SJSA1 (cell line): ENCODE results near the gene RDH13. TPM values are rescaled to one million over a fixed set of nuclear protein-coding genes. Genes with fewer than 3 reads are reported as not detected.
"Not testable (repeated sequence)": the region's sequence is repeated elsewhere in the genome, so short reads cannot be mapped to it uniquely, and the experiment has no call there.

Experiments
- DNase-seq, 2 experiments: peaks; one replicate each; pipeline ENCODE4 v3.0.0-alpha.2; 2015 to 2020; ENCODE audit warnings: low spot score in 2 of 2, low read depth in 1 of 2
- H3K27ac ChIP-seq: fragments of 250-450 bp; sonication (Bioruptor Pico); 2 replicates; pipeline ENCODE4 v1.5.1; 2020; ENCODE audit warnings: mild to moderate bottlenecking, moderate library complexity
- H3K27me3 ChIP-seq: fragments of 250-450 bp; sonication (Bioruptor Pico); replicated peaks from 2 replicates; pipeline ENCODE4 v1.5.1; 2020; ENCODE audit warnings: mild to moderate bottlenecking, moderate library complexity
- H3K36me3 ChIP-seq: fragments of 250-450 bp; sonication (Bioruptor Pico); 2 replicates; pipeline ENCODE4 v1.5.1; 2020; ENCODE audit warnings: mild to moderate bottlenecking
- H3K4me1 ChIP-seq: fragments of 250-450 bp; sonication (Bioruptor Pico); replicated peaks from 2 replicates; pipeline ENCODE4 v1.6.1; 2021; ENCODE audit warnings: mild to moderate bottlenecking
- H3K4me3 ChIP-seq: fragments of 250-450 bp; sonication (Bioruptor Pico); 2 replicates; pipeline ENCODE4 v1.5.1; 2020; ENCODE audit warnings: mild to moderate bottlenecking
- H3K9me3 ChIP-seq: fragments of 250-450 bp; sonication (Bioruptor Pico); replicated peaks from 2 replicates; pipeline ENCODE4 v1.5.1; 2020; ENCODE audit warnings: mild to moderate bottlenecking
- total RNA-seq: library from RNA; depleted of rRNA; stranded (reverse); fragments of >200 nt; shearing (Covaris generic); gene quantifications from 2 replicates; pipeline ENCODE4 v1.2.3, GENCODE V29; 2014

Gene RDH13
- total RNA-seq, 1 experiment from 2014 or later = 7.1 TPM

- Histone ChIP-seq H3K4me3 (no peak overlapping the region), H3K9me3 (peaks cover 4% of the 10 kb centered on the region), H3K4me1 (peaks cover 22% of the 10 kb centered on the region), H3K27me3 (peaks cover 50% of the 10 kb centered on the region), H3K36me3 (no peaks in the 10 kb centered on the region), H3K27ac (no peak overlapping the region)
- no peak for DNase-seq
Measured at GRCh38 chr19:55077106-55077505, 14.2 kb upstream of the RDH13 start.

DNA sequence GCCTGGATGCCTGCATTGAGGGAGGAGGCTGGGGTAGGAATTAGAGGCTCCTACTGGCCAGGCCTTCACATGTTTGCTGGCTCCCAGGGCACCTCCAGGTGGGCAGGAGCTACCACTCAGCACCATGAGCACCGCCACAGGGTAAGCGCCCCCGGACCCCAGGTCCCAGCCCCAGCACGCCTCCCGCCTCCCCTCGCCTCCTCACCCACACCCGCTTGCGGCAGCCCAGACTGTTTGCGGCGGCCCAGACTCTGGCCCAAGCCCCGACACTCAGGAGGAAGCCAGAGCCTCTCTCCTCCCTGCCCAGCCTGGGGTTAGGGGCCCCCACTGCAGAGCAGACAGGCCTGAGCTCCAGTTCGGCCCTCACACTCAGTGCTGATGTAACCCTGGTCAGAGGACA, 13.4 kb upstream of the RDH13 start:
- Histone ChIP-seq H3K27ac (no peak overlapping the region), H3K36me3 (no peaks in the 10 kb centered on the region), H3K4me1 (peaks cover 14% of the 10 kb centered on the region), H3K9me3 (no peaks in the 10 kb centered on the region), H3K4me3 (no peak overlapping the region), H3K27me3 (peaks cover 42% of the 10 kb centered on the region)
- no peak for DNase-seq

DNA sequence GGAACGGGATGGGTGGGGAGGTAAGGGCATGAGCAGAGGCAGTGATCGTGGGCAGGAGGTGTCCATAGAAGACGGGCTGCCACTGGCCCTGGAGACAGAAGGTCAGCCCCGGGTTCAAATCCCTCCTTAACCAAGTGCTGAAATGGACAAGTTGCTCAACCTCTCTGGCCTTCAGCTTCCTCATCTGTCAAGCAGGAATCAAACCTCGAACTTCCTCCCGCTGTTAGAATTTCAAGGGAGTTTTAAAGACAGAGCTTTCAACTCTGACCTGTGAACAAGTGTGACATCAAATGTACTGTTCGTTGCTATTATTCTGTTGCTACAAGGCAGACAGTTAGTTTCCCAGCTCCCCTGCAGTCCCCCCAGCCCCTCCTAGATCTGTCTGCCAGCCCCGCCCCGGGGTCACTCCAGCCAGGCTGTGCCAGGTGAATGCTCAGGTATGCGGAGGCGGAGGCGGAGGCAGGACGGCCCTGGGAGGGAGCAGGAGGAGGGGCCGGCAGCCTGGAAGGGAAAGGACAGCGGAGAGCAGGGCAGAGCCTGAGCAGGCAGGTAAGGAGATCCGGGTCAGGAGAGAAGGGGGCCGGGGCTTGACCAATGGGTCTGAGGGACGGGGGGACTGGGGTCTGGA, 12.5 kb upstream of the RDH13 start, which contains the start of gene EPS8L1:
TSS of gene EPS8L1 (plus strand) at position 499 of the 628 bp plus-strand sequence. CDS start 576 bp downstream, outside the sequence.
- Histone ChIP-seq H3K27me3 (peaks cover 38% of the 10 kb centered on the region), H3K27ac (no peak within 1 kb of the TSS), H3K4me3 (no peak within 1 kb of the TSS), H3K9me3 (no peaks in the 10 kb centered on the region), H3K36me3 (no peaks in the 10 kb centered on the region), H3K4me1 (peaks cover 5% of the 10 kb centered on the region)
- DNase-seq = no peak

- Histone ChIP-seq H3K9me3 (no peaks in the 10 kb centered on the region), H3K4me3 (no peak overlapping the region), H3K4me1 (no peaks in the 10 kb centered on the region), H3K27me3 (peaks cover 41% of the 10 kb centered on the region), H3K27ac (no peak overlapping the region), H3K36me3 (no peaks in the 10 kb centered on the region)
- DNase-seq = no peak
Measured at GRCh38 chr19:55071913-55072312, 9.0 kb upstream of the RDH13 start.

- no peaks in the 10 kb centered on the region for H3K4me1 ChIP-seq
- no peaks in the 10 kb centered on the region for H3K36me3 ChIP-seq
- DNase-seq = no peak
- H3K4me3 ChIP-seq = no peak overlapping the region
- H3K27me3 ChIP-seq = peaks cover 37% of the 10 kb centered on the region
- no peaks in the 10 kb centered on the region for H3K9me3 ChIP-seq
- no peak overlapping the region for H3K27ac ChIP-seq
Measured at GRCh38 chr19:55071129-55071502, 8.2 kb upstream of the RDH13 start.

GRCh38 chr19:55070466-55071128, 7.6 kb upstream of the RDH13 start:
- Histone ChIP-seq H3K27ac (no peak overlapping the region), H3K4me1 (no peaks in the 10 kb centered on the region), H3K36me3 (no peaks in the 10 kb centered on the region), H3K9me3 (no peaks in the 10 kb centered on the region), H3K27me3 (peaks cover 40% of the 10 kb centered on the region), H3K4me3 (no peak overlapping the region)
- no peak for DNase-seq

GRCh38 chr19:55069865-55070197, 6.9 kb upstream of the RDH13 start:
- Histone ChIP-seq H3K9me3 (no peaks in the 10 kb centered on the region), H3K27me3 (peaks cover 39% of the 10 kb centered on the region), H3K27ac (no peak overlapping the region), H3K36me3 (no peaks in the 10 kb centered on the region), H3K4me1 (no peaks in the 10 kb centered on the region), H3K4me3 (no peak overlapping the region)
- DNase-seq = no peak

- DNase-seq = no peak
- H3K4me1 ChIP-seq = no peaks in the 10 kb centered on the region
- H3K4me3 ChIP-seq = no peak overlapping the region
- peaks cover 37% of the 10 kb centered on the region for H3K27me3 ChIP-seq
- no peaks in the 10 kb centered on the region for H3K36me3 ChIP-seq
- no peak overlapping the region for H3K27ac ChIP-seq
- H3K9me3 ChIP-seq = no peaks in the 10 kb centered on the region
Measured at GRCh38 chr19:55068950-55069864, 6.3 kb upstream of the RDH13 start.

- Histone ChIP-seq H3K9me3 (no peaks in the 10 kb centered on the region), H3K36me3 (no peaks in the 10 kb centered on the region), H3K27ac (no peak overlapping the region), H3K4me3 (no peak overlapping the region), H3K4me1 (0 out of 2 replicates have a peak, but pooled peaks cover 3% of the 10 kb centered on the region), H3K27me3 (peaks cover 37% of the 10 kb centered on the region)
- no peak for DNase-seq
Measured at GRCh38 chr19:55067869-55068268, 4.9 kb upstream of the RDH13 start.

DNA sequence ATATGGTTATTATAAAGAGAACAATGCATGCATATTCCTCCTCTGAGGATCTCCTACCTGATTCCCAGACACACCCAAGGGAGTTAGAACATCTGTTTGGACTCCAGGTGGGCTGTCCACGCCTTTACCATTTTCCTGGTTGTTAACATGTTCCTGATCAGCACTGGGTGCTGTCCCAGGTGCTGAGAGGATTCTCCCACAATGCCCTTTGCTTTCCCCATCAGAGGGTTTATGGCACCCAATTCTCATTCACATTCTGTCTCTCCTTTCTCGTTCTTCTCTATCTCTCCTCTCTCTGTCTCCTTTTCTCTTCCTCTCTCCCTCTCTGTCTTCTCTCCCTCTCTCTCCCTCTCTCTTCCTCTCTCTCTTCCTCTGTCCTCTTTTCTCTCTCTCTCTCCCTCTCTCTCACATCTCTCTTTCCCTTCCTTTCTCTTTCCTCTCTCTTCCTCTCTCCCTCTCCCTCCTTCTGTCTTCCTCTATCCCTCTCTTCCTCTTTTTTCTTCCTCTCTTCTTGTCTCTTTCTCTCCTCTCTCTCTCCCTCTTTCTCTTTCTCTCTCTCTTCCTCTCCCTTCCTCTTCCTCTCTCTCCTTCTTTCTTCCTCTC, 3.3 kb upstream of the RDH13 start:
- Histone ChIP-seq H3K4me3 (no peak overlapping the region), H3K27ac (no peak overlapping the region), H3K9me3 (no peaks in the 10 kb centered on the region; the same call in 1 of the 2 replicates), H3K36me3 (0 out of 2 replicates have a peak, but pooled peaks cover 3% of the 10 kb centered on the region), H3K27me3 (peaks cover 36% of the 10 kb centered on the region), H3K4me1 (peaks cover 10% of the 10 kb centered on the region)
- DNase-seq = no peak

GRCh38 chr19:55065516-55065915, 2.6 kb upstream of the RDH13 start:
- not testable (repeated sequence) for H3K36me3 ChIP-seq, H3K4me3 ChIP-seq, H3K9me3 ChIP-seq, H3K27ac ChIP-seq, DNase-seq
- Histone ChIP-seq H3K4me1 (peaks cover 10% of the 10 kb centered on the region), H3K27me3 (peaks cover 32% of the 10 kb centered on the region)

DNA sequence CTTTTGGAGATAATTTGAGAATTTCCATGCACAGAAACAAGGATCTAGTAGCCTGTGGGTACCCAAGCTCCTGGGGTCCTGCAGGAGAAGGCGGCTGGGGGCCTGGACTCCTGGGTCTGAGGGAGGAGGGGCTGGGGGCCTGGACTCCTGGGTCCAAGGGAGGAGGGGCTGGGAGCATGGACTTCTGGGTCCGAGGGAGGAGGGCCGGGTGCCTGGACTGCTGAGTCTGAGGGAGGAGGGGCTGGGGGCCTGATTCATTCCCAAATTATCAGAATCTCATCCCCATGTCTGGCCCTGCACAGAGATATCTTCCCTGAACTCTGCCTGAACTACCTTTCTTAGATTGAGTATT, 520 bp upstream of the RDH13 start:
- Histone ChIP-seq H3K27ac (no peak overlapping the region), H3K36me3 (0 out of 2 replicates have a peak, but pooled peaks cover 3% of the 10 kb centered on the region), H3K27me3 (peaks cover 21% of the 10 kb centered on the region), H3K4me3 (peak overlapping the region; percentile 60), H3K4me1 (peaks cover 10% of the 10 kb centered on the region), H3K9me3 (no peaks in the 10 kb centered on the region; the same call in 1 of the 2 replicates)
- no peak for DNase-seq

DNA sequence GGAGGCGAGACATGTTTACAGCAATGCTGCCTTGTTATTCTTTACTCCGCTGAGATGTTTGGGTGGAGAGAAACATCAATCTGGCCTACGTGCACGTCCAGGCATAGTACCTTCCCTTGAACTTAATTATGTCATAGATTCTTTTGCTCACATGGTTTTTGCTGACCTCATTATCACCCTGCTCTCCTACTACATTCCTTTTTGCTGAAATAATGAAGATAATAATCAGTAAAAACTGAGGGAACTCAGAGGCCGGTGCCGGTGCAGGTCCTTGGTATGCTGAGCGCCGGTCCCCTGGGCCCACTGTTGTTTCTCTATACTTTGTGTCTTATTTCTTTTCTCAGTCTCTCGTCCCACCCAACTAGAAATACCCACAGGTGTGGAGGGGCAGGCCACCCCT, 2.7 kb downstream of the RDH13 start:
- not testable (repeated sequence) for DNase-seq

More for the DNA sequence above, 2.7 kb downstream of the RDH13 start:
- not testable (repeated sequence) for H3K9me3 ChIP-seq, H3K27me3 ChIP-seq, H3K27ac ChIP-seq, H3K4me3 ChIP-seq
- Histone ChIP-seq H3K4me1 (peaks cover 10% of the 10 kb centered on the region), H3K36me3 (peaks cover 20% of the 10 kb centered on the region)
